T-helper 2 cell treated with Interferon-gamma antibody and Interleukin-4, amounts not matched to agents 5 μg/mL and 100 μg/mL, for 36 hours (primary cell): ENCODE data around the gene NELFB.

ENCODE experiments used
- DNase-seq: peaks from one replicate; pipeline ENCODE4 v3.0.0; 2021; ENCODE audit warnings: low spot score
- H3K27ac Mint-ChIP-seq: one replicate; pipeline ENCODE4 v1.8.0; 2021; ENCODE audit warnings: mild to moderate bottlenecking, mixed read lengths
- H3K27me3 Mint-ChIP-seq: one replicate; pipeline ENCODE4 v1.8.0; 2021; ENCODE audit warnings: low read depth, mixed read lengths
- H3K36me3 Mint-ChIP-seq: one replicate; pipeline ENCODE4 v1.8.0; 2021; ENCODE audit warnings: low read depth, mixed read lengths
- H3K4me1 Mint-ChIP-seq: one replicate; pipeline ENCODE4 v1.8.0; 2021; ENCODE audit warnings: low read depth, mixed read lengths
- H3K4me3 Mint-ChIP-seq: one replicate; pipeline ENCODE4 v1.8.0; 2022; ENCODE audit warnings: mild to moderate bottlenecking, moderate library complexity, mixed read lengths
- H3K9me3 Mint-ChIP-seq: one replicate; pipeline ENCODE4 v1.8.0; 2021; ENCODE audit warnings: mixed read lengths

Gene NELFB

DNA sequence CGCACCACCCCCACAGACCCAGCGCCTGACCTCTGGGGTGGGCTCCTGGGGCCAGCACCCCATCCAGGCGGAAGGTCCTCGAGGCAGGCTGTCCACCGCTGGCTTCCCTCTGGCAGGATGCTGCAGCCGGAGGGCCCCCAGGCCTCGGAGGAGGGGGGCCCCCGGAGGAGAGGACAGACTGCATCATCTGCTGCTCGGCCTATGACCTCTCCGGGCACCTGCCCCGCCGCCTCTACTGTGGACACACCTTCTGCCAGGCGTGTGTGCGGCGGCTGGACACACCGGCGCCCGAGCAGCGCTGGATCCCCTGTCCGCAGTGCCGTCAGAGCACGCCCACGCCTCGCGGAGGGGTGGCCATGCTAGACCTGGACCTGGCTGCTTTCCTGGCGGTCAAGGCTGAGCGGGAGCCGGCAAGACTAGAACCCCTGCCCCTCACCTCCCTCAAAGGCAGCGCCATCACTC lies 26.6 kb upstream of the NELFB start:
- Mint-ChIP-seq H3K36me3 (no peaks in the 10 kb centered on the region), H3K4me3 (no peak overlapping the region), H3K9me3 (no peaks in the 10 kb centered on the region), H3K4me1 (peaks cover 2% of the 10 kb centered on the region), H3K27me3 (peaks cover 2% of the 10 kb centered on the region), H3K27ac (no peak overlapping the region)
- DNase-seq = no peak

DNA sequence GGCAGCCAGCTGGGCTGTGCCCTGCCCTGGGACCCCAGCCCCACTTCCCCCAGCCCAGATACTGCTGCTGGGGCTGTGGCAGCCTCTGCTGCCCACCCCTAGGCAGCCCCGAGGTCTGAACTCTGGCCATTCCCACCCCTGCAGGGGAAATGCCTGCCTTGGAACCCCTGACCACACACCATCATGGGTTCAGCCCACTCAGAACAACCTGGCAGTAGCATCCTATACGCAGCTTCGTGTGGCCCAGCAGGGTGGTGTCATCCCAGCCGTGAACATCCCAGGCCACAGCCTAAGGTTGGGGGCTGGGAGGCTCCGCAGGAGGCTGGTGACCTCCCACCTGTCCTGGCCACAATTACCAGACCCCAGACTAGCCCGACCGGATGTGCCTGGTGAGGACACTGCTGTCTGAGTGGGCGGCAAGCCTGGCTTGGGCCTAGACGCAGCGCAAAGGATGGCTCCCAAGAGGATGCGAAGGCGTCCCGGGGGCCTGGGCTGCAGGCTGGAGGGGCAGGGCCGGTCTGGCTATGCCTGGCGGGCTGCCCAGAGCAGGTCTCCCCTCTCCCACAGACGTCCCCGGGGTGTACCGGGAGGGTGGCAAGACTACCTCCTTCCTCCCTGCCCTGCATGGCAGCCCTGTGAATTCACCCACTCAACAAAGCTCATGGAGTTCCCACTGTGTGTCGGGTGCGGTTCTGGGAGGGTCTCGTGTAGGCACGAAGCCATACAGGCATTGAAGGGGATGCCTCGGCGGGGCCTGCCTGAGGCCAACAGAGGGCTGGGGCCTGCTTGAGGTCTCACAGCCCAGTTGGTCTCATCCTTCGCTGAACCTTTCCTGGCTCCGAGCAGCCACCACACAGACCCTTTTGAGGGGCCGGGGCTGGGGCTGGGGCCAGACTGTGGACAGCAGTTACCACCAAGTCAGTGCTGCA lies 25.9 kb upstream of the NELFB start:
- H3K27ac Mint-ChIP-seq = no peak overlapping the region
- DNase-seq = no peak
- H3K4me3 Mint-ChIP-seq = no peak overlapping the region
- peaks cover 2% of the 10 kb centered on the region for H3K27me3 Mint-ChIP-seq
- no peaks in the 10 kb centered on the region for H3K36me3 Mint-ChIP-seq
- H3K4me1 Mint-ChIP-seq = peaks cover 2% of the 10 kb centered on the region
- H3K9me3 Mint-ChIP-seq = no peaks in the 10 kb centered on the region

DNA sequence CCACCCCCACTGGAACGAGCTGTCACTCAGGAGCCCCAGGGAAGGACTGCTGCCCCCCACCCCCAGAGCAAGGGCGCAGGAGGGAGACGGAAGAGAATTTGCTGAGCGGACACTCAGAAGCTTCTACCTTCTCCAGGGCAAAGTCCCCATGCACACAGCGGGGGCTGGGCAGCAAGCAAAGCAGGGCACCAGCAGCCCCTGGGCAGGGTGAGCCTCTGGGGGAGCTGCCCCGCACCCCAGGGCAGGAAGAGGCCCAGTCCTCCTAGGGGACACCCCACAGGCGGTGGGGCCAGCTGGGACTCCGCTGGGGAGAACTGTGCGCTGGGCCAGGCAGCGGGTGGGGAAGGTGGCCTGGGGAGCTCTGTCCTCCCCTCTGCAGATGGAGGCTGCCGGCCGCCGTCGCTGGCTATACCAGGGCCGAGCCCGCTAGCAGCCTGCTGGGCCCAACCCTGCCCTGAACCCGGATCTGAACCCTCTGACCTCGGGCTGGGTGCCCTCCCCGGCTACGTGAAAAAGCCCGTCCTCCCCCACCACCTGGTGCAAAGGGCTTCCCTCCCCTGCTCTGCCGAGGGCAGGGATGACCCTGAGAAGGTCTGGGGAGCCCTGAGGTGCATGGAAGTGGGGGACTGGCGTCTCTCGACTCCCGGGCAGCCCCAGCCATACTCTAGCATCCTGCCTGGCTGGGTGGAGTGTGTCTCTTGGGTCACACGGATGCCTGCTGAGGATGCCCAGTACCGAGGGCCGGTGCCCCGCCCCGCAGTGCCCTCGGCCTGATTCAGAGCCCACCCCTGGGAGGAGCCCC lies 25.0 kb upstream of the NELFB start:
- no peak for DNase-seq
- Mint-ChIP-seq H3K27ac (no peak overlapping the region), H3K9me3 (no peaks in the 10 kb centered on the region), H3K4me3 (no peak overlapping the region), H3K27me3 (peaks cover 2% of the 10 kb centered on the region), H3K4me1 (peaks cover 2% of the 10 kb centered on the region), H3K36me3 (no peaks in the 10 kb centered on the region)

DNA sequence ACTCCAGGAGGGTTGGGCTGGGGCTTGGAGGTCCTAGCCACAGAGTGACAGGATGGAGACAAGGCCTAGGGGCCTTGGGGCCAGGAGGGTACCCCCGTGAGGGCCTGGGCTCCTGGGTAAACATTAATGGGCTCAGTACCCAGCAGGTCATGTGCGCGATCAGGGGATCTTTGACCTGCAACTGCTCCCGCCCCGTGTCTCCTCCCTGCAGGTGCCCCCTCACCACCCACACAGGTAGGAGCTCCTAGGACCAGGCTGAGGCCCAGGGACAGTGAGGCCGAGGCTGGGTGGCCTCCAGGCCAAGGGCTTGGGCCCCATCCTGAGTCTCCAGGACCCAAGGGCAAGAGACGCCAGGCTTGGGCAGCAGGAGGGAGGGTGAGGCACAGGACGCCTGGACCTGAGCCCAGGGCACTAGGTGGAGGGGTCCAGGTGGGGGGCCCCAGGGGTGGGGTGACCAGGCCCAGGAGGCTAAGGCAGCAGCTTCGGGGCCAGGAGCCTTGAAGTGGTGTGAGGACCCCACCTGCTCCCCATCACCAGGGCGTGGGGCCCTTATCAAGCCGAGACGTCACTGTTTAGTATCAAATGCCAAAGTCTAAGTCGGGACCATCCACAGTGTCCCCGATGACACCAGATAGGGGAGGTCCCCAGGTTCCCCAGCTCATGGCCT lies 24.3 kb upstream of the NELFB start, which contains the start of gene SLC34A3:
Gene SLC34A3, plus strand, starts transcription at position 197 of the 667 bp plus-strand sequence. CDS start 802 bp downstream, outside the sequence.
- Mint-ChIP-seq H3K36me3 (no peaks in the 10 kb centered on the region), H3K4me1 (peaks cover 2% of the 10 kb centered on the region), H3K27ac (no peak within 1 kb of the TSS), H3K27me3 (peaks cover 2% of the 10 kb centered on the region), H3K4me3 (no peak within 1 kb of the TSS), H3K9me3 (no peaks in the 10 kb centered on the region)
- no peak for DNase-seq

DNA sequence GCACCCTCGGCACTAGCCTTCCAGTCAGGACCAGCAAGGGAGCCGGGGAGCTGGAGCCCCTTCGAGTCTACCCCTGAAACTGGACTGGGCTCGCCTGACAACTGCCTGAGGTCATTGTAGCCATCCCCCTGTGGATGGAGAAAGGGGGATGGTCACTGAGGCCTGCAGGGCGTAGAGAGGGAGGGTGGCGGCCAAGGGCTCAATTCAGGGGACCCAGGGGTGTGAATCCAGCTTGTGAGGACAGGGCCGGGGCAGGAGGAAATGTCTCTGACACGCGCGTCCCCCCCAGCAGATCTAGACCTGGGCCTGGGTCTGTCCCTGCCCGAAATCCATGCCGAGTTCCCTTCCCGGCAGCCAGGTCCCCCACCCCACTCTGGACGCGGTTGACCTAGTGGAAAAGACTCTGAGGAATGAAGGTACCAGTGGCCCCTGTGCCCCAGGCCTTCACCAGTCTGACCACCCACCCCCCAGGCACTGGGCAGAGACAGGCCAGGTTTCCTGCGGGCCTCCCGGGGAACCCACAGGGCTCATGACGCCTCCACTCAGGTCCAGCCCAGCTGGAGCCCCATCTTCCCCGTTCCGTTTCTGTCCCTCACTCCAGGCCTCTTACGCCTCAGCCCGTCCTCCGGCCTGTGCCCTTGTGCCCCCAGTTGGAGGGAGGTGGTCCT lies 23.6 kb upstream of the NELFB start:
- Mint-ChIP-seq H3K9me3 (no peaks in the 10 kb centered on the region), H3K36me3 (no peaks in the 10 kb centered on the region), H3K4me1 (peaks cover 2% of the 10 kb centered on the region)

DNA sequence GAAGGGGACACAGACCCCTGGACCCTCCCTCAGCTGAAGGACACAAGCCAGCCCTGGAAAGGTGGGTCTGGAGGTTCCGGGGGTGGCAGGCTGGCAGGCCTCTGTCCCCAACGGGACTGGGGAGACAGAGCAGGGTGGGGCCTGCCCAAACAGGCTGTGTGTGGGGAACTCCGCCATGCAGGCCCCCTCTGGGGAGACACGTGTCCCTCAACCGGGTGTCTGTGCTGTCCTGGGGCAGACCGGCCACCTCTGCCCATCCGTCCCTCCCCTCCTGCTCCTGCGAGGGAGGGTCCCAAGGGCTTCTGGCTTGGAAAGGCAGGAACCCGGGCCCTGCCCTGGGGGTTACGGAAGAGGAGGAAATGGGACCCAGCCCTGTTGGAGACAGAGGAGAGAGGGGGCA lies 23.0 kb upstream of the NELFB start:
- H3K36me3 Mint-ChIP-seq = no peaks in the 10 kb centered on the region
- no peak for DNase-seq
- H3K27ac Mint-ChIP-seq = no peak overlapping the region
- peaks cover 2% of the 10 kb centered on the region for H3K4me1 Mint-ChIP-seq
- H3K4me3 Mint-ChIP-seq = no peak overlapping the region
- H3K27me3 Mint-ChIP-seq = peaks cover 2% of the 10 kb centered on the region
- H3K9me3 Mint-ChIP-seq = no peaks in the 10 kb centered on the region

More for the DNA sequence above, 23.6 kb upstream of the NELFB start:
- Mint-ChIP-seq H3K4me3 (no peak overlapping the region), H3K27ac (no peak overlapping the region), H3K27me3 (peaks cover 2% of the 10 kb centered on the region)
- no peak for DNase-seq

DNA sequence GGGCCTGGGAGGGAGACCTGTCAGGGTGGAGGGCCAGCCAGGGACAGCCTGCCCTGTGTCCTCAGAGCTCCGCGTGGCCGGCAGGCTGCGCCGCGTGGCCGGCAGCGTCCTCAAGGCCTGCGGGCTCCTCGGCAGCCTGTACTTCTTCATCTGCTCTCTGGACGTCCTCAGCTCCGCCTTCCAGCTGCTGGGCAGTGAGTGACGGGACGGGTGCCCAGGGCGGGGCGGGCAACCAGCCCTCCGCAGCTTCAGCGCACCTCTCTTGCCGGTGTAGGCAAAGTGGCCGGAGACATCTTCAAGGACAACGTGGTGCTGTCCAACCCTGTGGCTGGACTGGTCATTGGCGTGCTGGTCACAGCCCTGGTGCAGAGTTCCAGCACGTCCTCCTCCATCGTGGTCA lies 22.6 kb upstream of the NELFB start:
- peaks cover 2% of the 10 kb centered on the region for H3K4me1 Mint-ChIP-seq
- H3K9me3 Mint-ChIP-seq = no peaks in the 10 kb centered on the region
- DNase-seq = no peak
- no peak overlapping the region for H3K27ac Mint-ChIP-seq
- no peak overlapping the region for H3K4me3 Mint-ChIP-seq
- H3K36me3 Mint-ChIP-seq = no peaks in the 10 kb centered on the region
- peaks cover 2% of the 10 kb centered on the region for H3K27me3 Mint-ChIP-seq

DNA sequence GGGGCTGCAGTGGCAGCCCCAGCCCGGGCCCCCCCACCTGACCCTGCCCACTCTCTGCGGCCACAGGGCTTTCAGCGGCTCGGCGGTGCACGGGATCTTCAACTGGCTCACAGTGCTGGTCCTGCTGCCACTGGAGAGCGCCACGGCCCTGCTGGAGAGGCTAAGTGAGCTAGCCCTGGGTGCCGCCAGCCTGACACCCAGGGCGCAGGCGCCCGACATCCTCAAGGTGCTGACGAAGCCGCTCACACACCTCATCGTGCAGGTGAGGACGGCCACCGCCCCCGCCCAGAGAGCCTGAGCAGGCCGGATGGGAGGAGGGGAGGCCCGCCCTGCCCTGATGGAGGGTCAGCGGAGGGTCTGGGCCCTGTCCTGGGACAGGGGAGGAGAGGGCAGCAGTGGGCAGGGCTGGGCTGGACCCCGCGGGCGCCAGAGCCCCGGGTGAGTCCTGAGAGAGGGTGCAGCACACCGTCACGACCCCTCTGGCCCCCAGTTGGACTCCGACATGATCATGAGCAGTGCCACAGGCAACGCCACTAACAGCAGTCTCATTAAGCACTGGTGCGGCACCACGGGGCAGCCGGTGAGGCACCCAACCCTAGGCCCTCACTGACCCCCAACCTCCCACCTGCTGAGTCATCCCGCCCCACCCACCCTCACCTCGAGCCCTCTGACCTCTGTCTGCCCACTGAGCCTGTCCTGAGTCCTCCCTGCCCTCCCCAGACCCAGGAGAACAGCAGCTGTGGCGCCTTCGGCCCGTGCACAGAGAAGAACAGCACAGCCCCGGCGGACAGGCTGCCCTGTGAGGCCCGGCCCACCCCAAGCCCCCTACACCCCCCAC lies 21.8 kb upstream of the NELFB start:
- H3K9me3 Mint-ChIP-seq = no peaks in the 10 kb centered on the region
- no peaks in the 10 kb centered on the region for H3K27me3 Mint-ChIP-seq
- no peak overlapping the region for H3K4me3 Mint-ChIP-seq
- no peaks in the 10 kb centered on the region for H3K36me3 Mint-ChIP-seq
- no peaks in the 10 kb centered on the region for H3K4me1 Mint-ChIP-seq
- no peak overlapping the region for H3K27ac Mint-ChIP-seq
- no peak for DNase-seq

DNA sequence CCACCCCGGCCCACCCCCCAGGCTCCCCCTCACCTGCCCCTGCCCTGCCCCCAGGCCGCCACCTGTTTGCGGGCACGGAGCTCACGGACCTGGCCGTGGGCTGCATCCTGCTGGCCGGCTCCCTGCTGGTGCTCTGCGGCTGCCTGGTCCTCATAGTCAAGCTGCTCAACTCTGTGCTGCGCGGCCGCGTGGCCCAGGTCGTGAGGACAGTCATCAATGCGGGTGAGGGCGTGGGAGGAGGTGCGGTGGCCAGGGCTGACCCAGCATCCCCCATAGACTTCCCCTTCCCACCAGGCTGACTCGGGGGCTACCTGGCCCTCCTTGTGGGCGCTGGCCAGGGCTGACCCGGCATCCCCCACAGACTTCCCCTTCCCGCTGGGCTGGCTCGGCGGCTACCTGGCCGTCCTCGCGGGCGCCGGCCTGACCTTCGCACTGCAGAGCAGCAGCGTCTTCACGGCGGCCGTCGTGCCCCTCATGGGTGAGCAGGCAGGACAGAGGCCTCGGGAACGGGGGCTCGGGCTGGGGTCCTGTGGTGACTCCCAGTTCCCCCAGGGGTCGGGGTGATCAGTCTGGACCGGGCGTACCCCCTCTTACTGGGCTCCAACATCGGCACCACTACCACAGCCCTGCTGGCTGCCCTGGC lies 21.0 kb upstream of the NELFB start:
- no peak overlapping the region for H3K27ac Mint-ChIP-seq
- H3K9me3 Mint-ChIP-seq = no peaks in the 10 kb centered on the region
- no peak overlapping the region for H3K4me3 Mint-ChIP-seq
- H3K36me3 Mint-ChIP-seq = no peaks in the 10 kb centered on the region
- H3K27me3 Mint-ChIP-seq = no peaks in the 10 kb centered on the region
- no peak for DNase-seq
- H3K4me1 Mint-ChIP-seq = peaks cover 5% of the 10 kb centered on the region

DNA sequence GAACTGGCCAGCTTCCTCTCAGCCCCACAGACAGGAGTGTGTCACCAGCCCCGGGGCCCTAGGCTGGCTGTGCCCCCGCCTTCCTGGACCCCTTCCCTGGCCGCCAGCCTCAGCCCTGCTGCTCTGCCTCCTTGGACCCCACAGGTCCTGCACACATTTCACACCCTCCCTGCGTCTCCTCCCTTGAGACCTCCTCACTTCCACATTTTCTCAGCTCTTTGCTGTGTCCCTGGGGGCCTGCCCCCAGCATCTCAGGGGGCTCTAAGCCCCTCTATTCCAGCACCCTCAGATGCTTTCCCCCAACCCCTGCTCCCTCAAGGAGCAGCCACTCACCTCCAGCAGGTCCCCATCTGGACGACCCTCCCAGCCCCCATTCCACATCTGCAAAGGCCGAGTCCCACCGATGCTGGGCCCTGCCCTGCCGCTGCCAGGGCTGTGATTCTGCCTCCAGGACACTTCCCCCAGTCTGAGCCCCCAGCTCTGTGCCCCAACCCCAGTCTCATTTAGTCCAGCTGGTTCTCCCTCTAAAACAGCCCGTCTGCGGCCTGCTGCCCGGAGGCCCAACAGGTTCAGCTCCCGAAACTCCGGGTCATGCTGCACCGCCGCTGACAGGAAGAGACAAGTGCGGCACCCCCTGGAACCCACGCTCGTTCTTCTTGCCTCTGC lies 20.2 kb upstream of the NELFB start:
- Mint-ChIP-seq H3K4me1 (peaks cover 5% of the 10 kb centered on the region), H3K27me3 (no peaks in the 10 kb centered on the region), H3K27ac (no peak overlapping the region), H3K4me3 (no peak overlapping the region), H3K36me3 (no peaks in the 10 kb centered on the region), H3K9me3 (no peaks in the 10 kb centered on the region)
- no peak for DNase-seq

DNA sequence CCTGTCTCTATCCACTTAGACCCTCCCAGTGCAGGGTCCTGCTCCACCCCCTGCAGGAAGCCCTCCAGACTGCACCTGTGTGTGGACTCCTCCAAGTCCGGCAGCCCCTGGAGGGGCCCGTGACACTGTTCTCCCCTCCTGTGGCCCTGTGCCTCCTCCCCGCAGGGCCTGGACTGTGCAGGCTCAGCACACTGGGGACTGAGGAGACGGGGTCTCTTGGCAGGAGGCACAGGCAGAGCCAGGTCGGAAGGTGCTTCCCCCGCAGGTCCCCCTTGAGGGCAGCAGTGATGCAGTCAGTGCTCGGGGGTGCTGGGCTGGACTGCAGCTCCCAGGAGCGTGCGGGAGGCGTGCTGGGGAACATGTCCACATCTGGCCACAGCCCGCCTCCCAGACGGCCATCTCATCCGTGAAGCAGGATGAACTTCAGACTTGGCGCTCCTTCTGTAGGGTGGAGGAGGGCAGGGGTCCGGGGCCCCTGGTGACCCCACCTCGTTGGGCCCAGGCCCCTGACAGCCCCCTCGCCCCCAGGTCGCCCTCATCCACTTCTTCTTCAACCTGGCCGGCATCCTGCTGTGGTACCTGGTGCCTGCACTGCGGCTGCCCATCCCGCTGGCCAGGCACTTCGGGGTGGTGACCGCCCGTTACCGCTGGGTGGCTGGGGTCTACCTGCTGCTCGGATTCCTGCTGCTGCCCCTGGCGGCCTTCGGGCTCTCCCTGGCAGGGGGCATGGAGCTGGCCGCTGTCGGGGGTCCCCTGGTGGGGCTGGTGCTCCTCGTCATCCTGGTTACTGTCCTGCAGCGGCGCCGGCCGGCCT lies 19.5 kb upstream of the NELFB start:
- Mint-ChIP-seq H3K36me3 (no peaks in the 10 kb centered on the region), H3K9me3 (no peaks in the 10 kb centered on the region), H3K27ac (no peak overlapping the region), H3K4me3 (no peak overlapping the region), H3K27me3 (no peaks in the 10 kb centered on the region), H3K4me1 (peaks cover 5% of the 10 kb centered on the region)
- no peak for DNase-seq
